Smooth muscle cell of the brain vasculature (primary cell): ENCODE data around the gene DAB2.

Source experiments
- DNase-seq: peaks from one replicate; pipeline ENCODE4 v3.0.0-alpha.2; 2012; ENCODE audit warnings: low read depth, low spot score

DAB2 gene

DNA sequence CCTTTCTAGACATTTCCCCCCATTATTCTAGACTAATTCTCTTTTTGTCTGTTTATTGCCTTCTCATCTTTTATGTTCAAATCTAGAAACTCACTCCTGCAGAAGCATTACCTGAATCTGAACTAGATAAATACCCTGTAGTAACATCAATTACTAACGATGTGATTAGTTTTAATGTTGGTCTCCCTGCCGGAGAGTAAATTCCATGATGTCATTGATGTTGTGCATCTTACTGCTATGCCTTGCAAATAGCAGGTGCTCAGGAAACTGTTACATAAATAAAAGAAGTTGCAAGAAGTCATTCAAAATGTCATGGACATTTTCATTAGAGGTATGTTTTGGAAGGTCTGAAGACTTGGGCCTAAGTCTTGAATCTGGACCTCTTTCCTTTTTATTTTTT, 37.5 kb downstream of the DAB2 start:
- no peak for DNase-seq

DNA sequence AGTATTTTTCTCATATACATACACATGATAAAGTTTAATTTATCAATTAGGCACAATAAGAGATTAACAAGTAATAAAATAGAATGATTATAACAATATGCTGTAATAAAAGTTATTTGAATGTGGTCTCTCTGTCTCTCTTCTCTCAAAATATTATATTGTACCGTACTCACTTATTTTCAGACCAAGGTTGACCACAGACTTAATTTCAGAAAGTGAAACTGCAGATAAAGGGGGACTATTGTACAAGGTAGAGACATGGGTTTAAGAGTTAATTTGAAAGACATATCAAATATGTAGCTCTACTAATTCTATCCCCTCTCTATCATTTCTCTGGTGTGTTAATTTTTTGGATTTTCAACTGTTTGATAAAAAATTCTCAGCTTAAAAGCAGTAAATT, 40.5 kb downstream of the DAB2 start:
- no peak for DNase-seq

DNA sequence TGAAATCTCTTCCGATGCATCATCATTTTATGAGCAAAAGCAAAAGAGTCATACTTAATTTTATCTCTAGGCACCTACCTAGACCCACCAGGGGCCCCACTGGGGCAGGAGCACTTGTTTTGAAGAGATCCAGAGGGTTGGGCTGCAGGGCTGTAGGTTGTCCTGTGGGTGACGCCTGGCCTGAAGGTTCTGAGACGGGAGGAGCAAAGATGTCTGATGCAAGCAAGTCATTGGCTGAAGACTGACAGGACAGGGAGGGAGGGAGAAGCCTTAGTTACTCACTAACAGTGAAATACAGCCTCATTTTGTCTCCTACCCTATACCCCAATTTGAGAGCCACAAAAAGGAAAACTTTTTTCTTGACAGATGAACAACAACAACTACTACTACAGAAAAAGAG, 43.4 kb downstream of the DAB2 start:
- no peak for DNase-seq

DNA sequence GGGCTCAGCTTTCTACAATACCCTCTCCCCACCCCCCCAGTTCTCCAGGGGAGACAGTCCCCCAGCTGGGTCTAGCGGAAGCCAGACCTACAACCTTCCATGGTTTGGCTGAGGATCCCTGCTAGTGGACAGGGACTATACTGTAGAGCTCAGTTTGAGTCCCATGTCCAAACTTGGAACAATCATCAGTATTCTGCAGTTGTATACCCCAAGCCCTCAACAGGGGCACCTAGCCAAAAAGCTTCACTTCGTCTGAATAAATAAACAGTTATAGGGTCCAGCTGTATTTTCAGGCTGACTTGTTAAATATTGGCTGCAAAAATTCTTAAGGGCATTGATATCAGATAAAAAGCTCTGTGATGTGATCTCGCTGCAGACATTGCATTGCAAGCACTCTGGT, 45.1 kb downstream of the DAB2 start:
- no peak for DNase-seq

DNA sequence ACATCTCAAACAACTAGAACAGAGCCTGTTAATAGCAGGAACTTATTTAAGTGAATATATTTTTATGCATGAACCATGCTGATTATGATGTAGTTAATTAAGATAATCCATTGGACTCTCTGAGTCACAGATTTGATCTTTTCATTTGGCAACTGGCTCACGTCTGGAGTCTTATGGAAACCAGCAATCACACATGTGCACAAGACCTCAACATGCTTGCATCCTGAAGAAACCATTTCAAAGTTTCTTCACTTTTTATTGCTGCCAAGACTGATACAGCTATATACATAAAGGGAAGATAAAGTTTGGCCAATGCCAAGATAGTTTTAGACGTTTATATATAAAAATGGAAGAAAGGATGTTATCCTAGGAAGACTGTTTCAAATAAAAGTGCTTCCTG, 47.2 kb downstream of the DAB2 start:
- no peak for DNase-seq

DNA sequence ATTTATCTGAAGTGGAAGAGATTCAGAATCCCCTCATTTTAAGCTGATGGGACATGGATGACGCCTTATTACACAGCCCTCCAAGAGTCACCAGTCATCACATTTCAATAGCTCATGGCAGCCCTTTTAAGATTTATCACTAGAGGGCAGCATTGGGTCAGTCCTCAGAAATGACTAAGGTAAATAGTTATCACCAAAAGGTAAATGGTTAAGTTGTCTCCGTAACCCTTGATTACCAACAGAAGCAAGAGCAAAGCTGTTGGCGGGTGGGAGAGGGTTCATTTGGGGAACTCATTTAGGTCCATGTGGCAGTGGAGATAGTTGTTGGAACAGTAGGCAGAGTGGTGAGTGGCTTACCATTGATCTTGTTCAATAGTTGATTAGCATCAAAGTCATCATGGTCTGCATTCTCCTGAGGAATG, 48.5 kb downstream of the DAB2 start:
- DNase-seq = no peak

DNA sequence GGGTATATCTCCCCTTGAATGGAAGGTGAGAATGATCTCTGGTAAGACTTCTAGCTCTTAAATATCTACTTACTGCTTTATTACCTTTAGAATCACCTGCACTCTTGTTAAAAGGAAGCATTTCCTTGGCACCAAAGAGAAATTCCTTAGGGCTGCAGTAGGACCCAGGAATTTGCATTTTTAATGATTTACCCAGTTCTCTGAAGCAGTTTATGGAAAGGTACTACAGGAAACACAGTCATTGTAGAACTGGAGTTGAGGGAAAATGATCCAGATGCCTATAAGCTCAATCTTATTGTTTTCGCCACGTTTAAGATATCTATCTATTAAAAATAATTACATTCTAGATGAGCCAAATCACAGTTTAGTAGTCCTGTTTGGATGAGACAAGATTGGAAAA, 51.0 kb downstream of the DAB2 start:
- no peak for DNase-seq

DNA sequence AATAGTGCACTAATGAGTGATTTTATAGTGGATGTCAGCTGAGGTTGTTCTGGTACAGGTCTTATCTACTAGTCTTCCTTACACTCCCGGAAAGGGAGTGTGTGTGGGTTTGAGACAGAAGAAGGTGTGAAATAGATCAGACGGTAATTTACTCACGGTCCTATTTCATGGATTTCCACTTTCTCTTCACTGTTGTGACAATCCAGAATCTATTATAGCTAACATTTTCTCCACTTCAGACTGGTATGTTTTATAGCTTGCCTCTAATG, 53.5 kb downstream of the DAB2 start:
- DNase-seq = no peak

DNA sequence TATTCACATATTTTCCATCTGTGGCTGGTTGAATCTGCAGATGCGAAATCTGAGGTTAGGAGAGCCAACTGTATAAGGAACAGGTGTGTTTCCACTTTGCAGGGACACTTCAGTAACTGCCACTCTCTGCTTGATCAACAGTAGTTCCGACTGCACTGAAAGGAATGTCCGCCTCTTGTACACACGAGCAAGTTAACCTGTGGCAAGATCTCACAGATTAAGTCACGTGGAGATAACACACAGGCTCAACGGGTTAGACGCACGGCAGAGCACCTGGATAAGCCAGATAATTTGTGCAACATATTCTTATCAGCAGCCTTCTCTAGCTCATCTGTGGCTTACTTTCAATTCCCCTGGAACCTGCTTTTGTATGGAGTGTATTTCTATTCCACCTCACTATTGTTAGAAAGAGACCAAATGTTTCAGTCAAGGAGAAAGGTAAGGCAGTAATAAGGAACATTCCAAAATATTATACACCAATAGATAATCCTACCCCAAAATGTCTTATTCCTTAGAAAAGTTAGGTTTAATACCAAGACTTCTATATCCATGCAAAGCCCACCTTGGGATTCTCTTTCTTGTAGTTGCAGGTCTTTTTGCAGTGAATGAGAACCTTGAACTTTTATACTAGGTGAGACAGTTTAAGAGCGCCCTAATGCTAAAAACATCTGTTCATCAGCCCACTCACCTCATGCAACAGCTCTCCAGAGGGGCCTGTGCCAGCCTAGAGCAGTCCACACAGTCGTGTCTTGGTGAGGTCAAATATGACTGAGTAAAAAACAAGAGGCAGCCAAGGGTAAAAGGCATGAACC, 54.0 kb downstream of the DAB2 start:
- no peak for DNase-seq

DNA sequence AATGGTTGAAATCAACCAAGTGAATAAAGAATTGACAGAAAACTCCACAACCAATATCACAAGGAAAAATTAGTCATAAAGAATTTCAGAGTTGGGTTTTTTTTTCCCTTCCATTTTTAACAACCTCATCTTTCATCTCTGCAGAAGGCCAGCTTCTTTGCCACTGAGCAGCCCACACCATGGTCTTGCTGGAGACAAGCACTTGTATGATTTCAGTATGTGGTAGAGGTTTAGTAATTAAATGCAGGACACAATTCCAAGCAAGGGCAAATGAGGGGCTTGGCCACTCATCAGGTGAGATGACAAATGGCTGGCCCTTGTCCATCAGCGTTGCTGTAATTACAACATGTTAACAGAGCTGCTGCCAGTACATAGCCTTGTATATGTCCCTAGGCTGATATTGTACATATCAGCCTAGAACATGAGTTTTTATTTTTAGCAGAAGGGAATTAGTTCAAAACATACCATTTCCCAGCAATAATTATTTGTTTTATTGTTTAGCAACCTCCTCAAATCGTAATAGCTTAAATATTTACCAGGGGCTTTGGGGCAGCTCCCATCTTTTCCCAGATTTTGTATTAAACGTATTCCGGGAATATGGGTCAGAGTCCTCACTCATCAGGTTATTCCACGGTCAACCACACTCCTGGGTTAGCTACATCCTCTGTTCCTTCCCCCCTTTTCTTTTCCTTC, 55.5 kb downstream of the DAB2 start:
- no peak for DNase-seq

DNA sequence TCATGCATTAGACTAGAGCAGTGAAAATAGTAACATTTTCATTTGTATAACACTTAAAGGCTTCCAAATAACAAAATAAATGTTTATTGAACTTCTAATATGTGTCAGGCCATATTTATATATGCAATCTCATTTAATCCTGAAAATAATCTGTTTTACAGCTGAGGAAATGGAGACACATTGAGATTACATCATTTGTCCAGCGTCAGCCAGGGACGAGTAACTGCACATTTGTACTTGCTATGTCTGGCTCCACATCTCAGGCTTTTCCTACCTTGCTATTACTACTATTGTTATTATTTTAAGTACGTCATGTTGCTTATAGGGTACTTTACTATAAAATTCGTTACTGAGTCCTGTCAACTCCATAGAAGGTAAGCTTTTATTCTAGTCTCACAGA, 56.7 kb downstream of the DAB2 start:
- DNase-seq = no peak

DNA sequence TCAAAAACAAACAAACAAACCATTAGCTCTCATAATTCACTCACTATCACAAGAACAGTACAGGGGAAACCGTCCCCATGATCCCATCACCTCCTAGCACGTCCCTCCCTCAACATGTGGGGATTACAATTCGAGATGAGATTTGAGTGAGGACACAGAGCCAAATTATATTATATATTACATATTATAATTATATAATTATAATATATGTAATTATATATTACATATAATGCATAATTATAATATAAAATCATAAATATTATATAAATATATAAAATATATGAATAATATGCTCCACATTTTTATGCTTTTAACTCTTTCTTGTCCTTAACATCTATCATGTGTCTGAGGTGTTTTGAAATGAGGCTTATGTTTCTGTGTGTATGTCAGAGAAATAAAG, 57.1 kb downstream of the DAB2 start:
- no peak for DNase-seq

DNA sequence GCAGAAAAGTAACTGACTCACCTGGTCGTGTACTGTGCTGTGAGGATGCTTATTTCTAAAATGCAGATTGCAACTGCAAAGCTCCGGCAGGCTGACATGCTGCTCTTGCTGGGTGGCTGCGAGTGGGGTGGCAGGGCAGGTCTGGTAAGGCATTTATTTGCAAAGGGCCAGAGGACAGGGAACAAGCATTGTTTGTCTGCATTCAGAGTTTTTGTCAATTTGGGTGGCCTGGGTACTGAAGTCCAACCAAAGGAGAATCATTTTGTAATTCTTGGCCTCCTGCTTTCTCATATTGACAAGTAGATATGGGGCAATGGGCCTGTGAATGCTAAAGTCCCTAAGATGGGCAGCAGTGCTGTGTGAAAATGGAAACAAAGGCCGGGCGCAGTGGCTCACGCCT, 60.4 kb downstream of the DAB2 start, which contains the start of gene C9:
Gene C9 (minus strand): TSS at position 129 of the 400 bp plus-strand sequence. CDS start 31 bp downstream, at position 98.
- DNase-seq = no peak

DNA sequence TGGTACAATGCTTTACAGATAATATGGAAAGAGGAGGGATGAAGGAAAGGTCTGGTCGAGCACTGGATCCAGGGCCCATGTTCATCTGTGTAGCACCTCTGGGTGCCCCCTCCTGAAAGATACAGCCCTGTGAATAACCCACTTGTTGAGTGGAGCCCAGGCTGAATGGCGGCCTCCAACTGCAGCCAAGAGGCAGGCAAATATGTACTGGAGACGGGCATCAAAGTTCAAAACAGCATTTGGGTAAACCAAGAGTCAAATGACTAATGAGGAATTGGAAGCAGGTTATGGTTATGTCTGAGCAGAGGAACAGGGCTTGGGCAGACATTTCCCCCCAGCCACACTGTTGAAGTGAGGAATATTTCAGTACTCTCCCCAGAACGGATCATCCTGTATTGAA, 61.6 kb downstream of the DAB2 start:
- no peak for DNase-seq

DNA sequence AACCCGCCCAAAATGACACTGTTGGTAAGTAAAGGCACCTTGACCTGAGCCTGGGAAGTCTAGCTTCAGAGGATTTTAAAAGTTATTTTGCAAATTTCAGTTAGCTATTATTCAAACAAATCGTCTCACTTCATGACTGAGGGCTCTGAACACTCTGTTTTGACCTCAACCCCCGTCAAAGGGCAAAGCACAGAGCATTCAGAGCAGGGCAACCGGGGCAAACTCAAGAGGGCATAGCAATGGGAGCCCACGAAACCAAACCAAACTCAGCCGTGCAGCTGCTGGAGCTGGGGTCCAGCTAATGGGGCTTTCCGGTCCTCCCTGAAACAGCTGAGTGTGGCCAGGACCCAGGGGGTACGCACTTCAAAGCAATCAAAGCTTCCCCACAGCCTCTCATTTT, 62.1 kb downstream of the DAB2 start:
- DNase-seq = no peak

DNA sequence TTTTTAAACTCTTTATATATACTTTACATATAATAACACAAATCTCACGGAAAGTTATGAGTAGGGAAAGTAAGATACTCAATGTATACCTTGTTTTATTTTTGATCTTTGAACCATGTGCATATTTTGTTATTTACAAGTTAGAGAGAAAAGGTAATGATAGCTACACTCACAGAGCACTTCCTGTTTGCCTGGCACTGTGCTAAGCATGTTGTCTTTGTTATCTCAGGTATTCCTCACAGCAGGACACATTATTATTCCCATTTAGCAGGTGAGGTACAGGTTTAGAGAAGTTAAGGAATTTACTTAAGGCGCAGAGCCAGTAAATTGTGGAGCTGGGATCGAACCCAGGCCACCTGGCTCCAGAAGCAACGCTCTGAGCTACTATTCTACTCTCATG, 63.5 kb downstream of the DAB2 start:
- DNase-seq = no peak

DNA sequence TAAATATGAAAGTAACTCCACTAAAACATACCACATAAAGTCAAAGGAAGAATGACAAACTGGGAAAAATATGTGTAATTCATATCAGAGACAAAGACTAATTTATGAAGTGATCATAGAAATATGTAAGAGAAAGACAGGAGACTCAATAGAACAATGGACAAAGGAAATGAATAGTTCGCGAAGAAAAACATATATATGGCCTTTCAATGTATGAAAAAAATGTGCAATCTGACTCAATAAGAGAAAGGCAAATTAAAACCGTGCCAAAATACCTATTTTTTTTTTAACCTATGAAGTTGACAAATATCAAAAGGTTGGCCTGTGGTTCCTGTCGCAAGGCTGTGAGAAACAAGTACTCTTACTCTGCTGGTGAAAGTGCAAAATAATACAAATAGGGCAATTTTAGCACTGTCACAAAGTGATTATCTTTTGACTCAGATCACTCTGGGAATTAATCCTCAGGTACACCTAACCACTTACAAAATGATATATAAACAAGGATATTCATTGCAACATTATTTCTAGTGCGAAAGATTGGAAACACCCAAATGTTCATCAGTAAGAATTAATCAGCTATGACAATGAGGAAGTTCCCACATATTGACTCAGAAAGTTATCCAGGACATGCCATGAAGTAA, 64.2 kb downstream of the DAB2 start:
- DNase-seq = no peak

DNA sequence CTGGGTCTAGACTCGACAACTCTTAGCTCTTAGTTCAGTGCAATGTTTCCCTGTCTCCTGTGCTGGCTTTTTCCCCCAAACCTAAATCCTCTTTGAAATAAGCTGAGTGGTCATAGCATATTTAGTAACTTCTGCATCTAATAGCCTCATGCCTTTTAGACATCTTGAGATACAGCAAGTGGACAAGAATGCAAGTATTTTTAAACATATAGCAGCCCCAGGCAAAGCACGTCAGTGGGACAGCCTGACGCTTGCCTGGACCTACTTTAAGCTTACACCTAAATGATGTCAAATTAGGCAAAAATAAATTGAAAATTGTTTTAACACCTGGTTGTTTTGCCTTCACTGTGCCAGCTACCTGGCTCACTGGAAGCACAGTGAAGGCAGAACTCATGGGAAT, 68.5 kb downstream of the DAB2 start:
- no peak for DNase-seq

DNA sequence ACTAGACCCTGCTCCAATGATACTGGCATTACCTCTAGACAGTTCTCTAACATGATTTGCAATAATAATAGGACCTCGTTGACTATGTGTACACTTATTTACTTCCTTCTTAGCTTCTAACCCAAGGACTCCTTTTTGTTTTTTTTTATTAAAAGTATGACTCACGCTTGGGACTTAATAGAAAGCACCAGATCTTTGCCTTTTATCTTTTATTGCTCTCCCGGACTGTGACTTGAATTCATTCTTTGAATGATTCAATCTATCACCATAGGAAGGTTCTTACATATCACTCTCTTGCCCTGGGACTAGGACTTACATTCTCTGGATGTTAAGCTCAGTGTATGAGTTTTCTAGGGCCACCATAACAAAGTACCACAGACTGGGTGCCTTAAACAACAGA, 69.5 kb downstream of the DAB2 start:
- no peak for DNase-seq

DNA sequence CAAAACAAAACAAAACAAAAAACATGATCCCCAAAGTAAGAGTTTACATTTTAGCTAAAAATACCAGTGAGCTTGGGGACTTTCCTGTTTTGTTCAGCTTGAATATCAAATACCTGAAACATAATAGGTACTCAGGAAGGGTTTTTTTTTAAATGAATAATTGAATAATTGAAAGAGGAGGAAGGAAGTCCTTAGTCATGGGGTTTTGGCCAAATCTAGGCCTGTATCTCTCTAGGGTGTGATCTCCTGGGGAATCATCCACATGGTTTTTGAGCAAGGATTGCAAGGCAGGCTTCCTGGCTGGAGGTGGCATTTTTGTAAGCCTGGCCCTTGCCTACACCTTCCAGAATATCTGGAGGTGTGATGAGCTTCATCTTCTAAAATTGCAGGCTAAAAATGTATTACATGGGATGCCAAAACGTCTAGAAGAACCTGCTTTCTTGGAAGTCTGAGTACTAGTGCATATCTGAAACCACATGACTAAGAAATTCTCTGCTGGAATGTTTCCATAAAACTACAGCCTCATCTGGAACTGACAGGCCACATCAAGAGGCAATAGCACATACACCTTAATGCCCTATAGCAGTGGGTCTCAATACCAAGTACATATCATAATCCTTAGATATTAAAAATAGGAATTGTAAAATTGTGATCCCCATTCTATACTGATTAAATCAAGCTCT, 70.9 kb downstream of the DAB2 start:
- DNase-seq = no peak

DNA sequence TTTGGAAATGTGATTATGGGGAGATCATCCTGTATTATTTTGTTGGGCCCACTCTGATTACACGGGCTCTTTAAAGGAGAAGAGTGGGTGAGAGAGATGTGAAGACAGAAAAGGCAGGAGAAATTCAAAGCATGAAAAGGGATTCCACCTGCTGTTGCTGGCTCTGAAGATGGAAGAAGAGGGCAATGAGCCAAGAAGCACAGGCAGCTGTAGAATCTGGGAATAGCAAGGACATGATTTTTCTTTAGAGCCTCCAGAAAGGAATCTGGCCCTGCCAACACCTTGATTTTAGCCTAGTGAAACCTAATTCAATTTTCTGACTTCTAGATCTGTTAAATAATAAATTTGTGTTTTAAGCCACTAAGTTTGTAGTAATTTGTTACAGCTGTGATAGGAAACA, 71.8 kb downstream of the DAB2 start:
- no peak for DNase-seq

DNA sequence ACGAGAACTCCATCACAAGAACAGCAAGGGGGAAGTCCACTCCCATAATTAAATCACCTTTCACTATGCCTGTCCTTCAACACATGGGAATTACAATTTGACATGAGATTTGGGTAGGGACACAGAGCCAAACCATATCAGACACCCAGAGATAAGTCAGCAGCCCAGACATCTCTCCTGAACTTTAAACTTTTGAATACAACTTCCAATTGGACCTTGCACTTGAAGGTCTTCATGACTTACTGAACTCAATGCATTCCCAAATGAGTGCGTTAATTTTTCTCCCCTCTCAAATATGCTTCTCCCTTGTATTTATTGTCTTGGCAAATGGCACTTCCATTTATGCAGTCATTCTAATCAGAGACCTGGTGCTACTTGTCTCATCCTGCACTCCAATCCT, 72.6 kb downstream of the DAB2 start:
- DNase-seq = no peak

DNA sequence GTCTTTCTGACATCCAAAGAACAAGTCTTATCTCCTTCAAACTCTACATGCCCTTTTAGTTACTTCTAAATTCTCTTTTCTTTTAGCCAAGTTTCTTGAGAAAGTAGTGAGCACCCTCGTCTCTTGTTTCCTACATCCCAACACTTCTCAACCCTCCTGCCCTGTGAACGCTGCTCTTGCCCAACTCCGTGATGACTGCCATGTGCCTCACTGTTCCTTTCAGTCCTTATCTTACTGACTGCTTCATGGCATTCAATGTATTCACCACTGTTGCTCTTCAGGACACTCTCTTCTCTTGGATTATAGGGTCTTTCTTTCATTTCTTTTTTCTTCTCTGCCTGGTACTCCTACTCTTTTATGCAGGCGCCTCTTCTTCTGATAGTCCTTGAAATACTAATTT, 75.3 kb downstream of the DAB2 start:
- DNase-seq = no peak
